HG03159 (cell line): Measurements from ENCODE around the gene ZNF71.

Experiments
- ATAC-seq: cut with Tn5 transposase; IDR thresholded peaks from one replicate; pipeline ENCODE4 v1.9.1; 2021; ENCODE audit warnings: mild to moderate bottlenecking, moderate library complexity; ENCODE audit not compliant: unreplicated experiment

The ZNF71 gene

GRCh38 chr19:56594783-56595547, at the start of gene ZNF71:
ZNF71 (plus strand) TSS chr19:56595302; CDS start chr19:56601559, 6,257 bp downstream.
- ATAC-seq, result peak; percentile 92

DNA sequence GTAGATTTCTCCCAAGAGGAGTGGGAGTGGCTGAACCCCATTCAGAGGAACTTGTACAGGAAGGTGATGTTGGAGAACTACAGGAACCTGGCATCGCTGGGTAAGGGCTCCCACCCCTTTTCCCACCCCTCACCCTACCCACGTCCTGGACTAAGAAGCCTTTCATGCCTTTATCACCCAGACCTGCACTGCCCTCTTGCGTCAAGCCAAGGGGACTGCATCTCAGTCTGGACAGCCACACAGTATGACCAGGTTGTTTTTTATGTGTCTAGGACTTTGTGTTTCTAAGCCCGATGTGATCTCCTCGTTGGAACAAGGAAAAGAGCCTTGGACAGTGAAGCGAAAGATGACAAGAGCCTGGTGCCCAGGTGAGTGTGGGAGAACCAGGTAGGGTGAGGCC, 47.6 kb upstream of the ZNF71 start:
- no peak for ATAC-seq

- ATAC-seq, result no peak
Observed at GRCh38 chr19:56554272-56554869, 40.7 kb upstream of the ZNF71 start.

GRCh38 chr19:56562766-56563165, 32.3 kb upstream of the ZNF71 start:
- ATAC-seq, result no peak

DNA sequence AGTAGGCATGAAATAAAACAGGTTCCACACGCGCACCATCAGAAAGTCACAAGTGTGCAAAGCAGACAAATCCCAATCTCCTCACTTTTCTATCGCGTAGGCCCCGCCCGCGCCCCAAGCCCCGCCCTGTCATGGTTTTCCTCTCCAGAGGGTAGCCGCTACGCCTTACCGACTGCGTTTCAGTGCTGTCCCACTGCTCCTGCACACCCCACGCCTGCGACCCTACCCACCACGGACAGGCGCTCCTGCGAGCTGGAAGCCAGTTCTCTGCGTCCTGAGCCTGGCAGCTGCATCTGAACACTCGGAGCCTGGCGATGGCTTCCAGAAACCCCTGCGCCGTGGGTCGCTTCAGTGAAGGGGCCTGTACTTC, 28.2 kb upstream of the ZNF71 start:
- ATAC-seq, result peak; percentile 36

DNA sequence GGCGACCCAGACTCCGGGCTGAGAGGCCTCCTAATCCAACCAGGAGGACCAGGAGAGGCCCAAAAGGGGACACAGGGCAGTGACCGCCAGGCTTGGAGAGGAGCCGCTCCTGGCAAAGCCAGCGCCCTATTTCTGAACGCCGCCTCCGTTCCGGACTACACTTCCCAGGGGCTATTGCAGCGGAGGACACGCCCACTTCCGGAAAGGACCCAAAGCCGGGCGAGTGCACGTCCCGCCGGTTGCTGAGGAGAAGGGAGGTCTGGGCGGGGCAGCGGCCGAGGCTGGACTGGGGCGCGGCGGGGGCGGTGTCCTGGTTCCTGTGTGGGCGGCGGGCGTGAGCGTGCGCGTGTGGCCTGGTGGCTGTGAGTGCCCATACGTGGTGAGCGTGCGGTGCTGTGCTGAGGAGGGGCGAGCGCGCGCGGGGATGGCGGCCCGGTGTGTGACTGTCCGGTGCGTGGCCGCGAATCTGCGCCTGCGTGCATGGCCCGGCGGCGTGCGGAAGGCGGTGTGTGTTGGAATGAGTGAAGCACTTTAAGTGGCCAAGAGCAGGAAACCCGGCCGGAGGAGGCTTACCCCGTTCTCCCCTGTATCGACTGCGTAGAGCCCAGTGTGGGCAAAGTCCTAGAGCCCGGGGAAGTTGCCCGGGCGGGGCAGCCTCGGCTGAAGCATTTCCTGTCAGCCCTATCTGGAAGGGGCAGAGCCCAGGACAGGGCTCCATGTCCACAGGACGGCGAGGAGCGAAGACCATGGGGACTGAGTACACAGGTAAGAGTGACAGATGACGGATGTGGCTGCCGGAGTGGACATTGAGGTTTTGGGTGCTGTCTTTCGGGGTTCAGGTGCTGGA, 27.6 kb upstream of the ZNF71 start, which contains the start of gene ZNF470:
Gene ZNF470 (plus strand): TSS at position 195 of the 847 bp plus-strand sequence. CDS start 2,844 bp downstream, outside the sequence.
- peak; percentile 98 for ATAC-seq

DNA sequence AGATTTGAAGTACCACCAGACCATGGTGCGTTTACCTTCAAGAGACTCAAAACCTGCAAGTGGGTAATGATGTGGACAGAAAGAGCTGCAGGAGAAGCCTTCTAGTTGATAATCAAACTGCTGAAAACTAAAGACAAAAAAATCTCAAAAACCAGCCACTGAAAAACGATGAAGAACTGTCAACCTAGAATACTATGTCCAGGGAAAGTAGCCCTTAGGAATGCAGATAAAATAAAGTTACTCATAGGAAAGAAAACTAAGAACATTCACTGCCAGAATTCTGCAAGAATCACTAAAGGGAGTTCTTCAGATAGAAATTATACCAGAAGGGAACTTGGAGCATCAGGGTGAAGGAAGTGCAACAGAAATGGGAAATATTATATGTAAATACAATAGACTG, 22.5 kb upstream of the ZNF71 start:
- no peak for ATAC-seq

DNA sequence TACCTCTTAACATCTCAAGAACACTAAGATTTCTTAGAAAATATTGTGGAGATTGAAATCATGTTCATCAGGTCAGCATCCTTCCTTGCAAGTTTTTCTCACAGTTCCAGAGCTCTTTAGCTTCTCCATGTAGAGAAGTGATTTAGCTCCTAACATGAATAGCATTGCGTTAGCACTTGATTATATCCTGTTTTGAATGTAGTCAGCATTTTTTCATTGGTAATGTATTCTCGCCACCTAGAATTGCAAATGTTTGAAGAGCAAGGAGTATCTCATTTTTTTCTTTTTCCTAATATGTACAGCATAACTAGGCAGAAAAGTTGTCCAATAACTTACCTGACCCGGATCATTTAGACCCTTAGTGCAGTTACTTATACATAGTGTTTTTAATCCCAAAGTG, 21.2 kb upstream of the ZNF71 start:
- ATAC-seq, result no peak

- no peak for ATAC-seq
Observed at GRCh38 chr19:56577719-56578602, 17.1 kb upstream of the ZNF71 start.

DNA sequence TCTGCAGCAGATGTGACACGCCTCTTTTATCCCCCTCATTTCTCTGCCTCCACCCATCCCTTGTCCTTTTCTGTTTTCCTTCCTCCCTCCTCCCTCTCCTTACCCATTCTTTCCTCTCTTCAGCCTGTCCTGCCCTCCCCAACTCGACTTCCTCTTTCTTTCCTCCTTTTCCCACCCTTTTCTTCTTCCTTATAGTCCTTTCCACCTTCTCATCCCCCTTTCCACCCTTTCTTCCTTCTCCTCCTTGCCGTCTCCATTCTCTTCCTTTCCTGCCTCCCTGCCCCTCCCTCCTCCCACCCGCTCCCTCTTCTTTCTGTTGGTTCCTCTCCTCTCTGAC, 688 bp upstream of the ZNF71 start:
- ATAC-seq, result no peak

GRCh38 chr19:56595548-56595899, 422 bp downstream of the ZNF71 start:
- peak; percentile 32 for ATAC-seq

DNA sequence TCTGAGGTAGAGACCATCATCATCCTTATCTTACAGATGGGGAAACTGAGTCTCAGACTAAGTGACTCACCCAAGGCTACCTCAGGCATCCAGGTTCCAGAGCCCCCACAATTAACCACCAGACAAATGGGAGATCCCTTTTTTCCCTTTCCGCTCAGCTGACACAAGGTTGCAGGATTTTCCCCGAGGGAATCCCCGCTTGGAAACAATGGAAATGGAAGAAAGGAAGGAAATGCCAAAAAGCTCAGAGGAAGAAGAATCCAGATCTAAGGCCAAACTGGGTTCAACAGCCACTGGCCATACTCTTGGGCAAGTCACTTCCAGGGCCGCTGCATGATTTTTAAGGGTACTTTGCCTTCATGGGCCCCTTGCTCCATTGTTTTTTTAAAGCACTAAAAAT, 1.6 kb downstream of the ZNF71 start:
- ATAC-seq, result no peak

DNA sequence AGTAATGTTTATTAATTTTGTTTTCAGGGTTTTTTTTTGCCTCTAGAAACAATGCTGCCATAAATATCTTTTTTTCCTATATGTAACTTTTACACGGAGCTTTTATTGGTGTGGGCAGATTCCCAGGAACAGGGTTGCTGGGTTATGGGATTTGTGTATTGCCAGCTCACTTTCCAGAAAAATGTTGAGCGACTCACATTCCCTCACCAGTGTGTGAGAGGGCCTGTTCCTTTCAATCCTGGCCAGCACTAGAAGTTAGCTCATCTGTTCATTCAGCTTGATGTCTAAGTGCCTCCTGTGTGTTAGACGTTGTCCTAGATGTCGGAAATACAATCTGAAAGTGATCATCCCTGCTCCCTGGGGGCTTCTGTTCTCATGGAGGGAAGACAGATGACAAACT, 2.6 kb downstream of the ZNF71 start:
- no peak for ATAC-seq

- no peak for ATAC-seq
Observed at GRCh38 chr19:56601375-56601774, 6.3 kb downstream of the ZNF71 start.

- ATAC-seq, result no peak
Observed at GRCh38 chr19:56603829-56604228, 8.7 kb downstream of the ZNF71 start.

DNA sequence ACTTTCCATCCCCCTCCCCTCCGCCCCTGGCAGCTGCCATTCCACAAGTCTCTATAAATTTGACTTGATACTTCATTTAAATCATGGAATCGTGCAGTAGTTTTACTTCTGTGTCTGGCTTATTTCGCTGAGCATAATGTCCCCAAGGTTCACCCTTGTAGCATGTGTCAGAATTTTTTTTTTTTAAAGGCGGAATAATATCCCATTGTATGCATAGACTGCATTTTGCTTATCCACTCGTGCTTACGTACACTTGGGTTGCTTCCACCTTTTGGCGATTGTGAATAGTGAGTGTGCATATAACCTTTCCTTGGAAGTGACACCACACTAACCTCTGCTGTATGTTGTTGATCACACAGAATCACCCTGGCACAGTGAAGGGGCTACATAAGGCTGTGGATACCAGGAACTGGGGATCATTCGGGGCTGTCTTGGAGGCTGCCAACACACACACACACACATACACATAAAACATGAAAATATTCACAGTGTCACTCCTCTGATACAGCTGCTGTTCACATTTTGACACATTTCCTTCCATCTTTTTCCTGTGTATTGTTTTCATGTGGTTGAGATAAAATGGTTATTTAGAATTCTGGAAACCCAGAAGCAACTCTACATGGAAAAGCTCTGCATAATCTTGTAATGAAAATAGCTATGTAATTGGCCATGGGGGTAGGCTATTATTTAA, 13.3 kb downstream of the ZNF71 start:
- no peak for ATAC-seq

GRCh38 chr19:56611288-56611687, 16.2 kb downstream of the ZNF71 start:
- ATAC-seq, result no peak

GRCh38 chr19:56612737-56613136, 17.6 kb downstream of the ZNF71 start:
- ATAC-seq, result no peak

DNA sequence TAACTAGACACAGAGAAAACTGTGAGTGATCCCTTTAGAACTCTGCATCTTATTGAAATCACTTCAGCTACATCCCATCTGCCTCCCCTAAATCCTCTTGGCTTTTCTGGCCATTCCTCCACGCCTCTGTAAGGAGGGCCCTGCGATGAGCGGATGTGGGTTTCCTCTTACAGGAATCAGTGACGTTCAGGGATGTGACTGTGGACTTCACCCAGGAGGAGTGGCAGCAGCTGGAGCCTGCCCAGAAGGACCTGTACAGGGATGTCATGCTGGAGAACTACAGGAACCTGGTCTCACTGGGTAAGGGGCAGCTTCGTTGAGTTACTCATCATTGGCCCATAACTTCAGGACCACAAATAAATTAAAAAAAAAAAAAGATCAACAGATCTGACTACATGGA, 18.5 kb downstream of the ZNF71 start:
- ATAC-seq, result no peak

GRCh38 chr19:56617531-56617930, 22.4 kb downstream of the ZNF71 start:
- ATAC-seq, result no peak
